Measurements from ENCODE around the gene FER. TPM values are rescaled to one million over a fixed set of nuclear protein-coding genes. Genes with fewer than 3 reads are reported as not detected.
"Not testable (repeated sequence)": the region's sequence is repeated elsewhere in the genome, so short reads cannot be mapped to it uniquely, and the experiment has no call there.

Gene FER
- total and polyA plus RNA-seq, 10 of the 15 experiments (the other 5 are each of a cell fraction or from before 2014, with no cell fraction given): 4.4 to 19.1 (median 9.6) TPM

GRCh38 chr5:108862211-108862610 is 114.5 kb downstream of the FER start:
- Histone ChIP-seq H3K4me3 (no peak overlapping the region), H4K20me1 (ENCODE audit: control insufficient read depth, insufficient read depth) (no peaks in the 10 kb centered on the region), H3K79me2 (ENCODE audit: control insufficient read depth, insufficient read depth, low read length) (no peaks in the 10 kb centered on the region), H3K4me1 (ENCODE audit: control insufficient read depth, insufficient read depth, low read length) (peaks cover 13% of the 10 kb centered on the region), H3K9ac (ENCODE audit: control insufficient read depth, insufficient read depth, low read length) (no peak overlapping the region), H3K9me3 (replicated peaks; ENCODE audit: control insufficient read depth, insufficient read depth, low read length) (no peaks in the 10 kb centered on the region; the same call in 1 of the 3 replicates), H2AFZ (ENCODE audit: control insufficient read depth, low read depth, low read length) (no peak overlapping the region), H3K4me2 (ENCODE audit: control insufficient read depth, insufficient read depth) (no peak overlapping the region), H3K36me3 (ENCODE audit: control insufficient read depth in 2 of 2, insufficient read depth in 2 of 2, low read length in 1 of 2) (no peaks in the 10 kb centered on the region), H3K27me3 (replicated peaks in 1 of 2; ENCODE audit: control insufficient read depth in 2 of 2, insufficient read depth in 2 of 2, low read length in 1 of 2) (no peaks in the 10 kb centered on the region), H3K27ac (ENCODE audit: control insufficient read depth, insufficient read depth) (no peak overlapping the region)
- ChIA-PET RAD21 (ENCODE audit: unreplicated experiment) (no interaction called here), POLR2A (interaction anchor here (0.6 kb wide), 1 partner anchor 52 kb away, joined by 3 read pairs; no protein-coding TSS in a partner anchor), CTCF (interaction anchor here (0.7 kb wide), 1 partner anchor 931 kb away, joined by 3 read pairs; no protein-coding TSS in a partner anchor), SMC1A (ENCODE audit: uncharacterized antibody, unreplicated experiment) (interaction anchor here (0.6 kb wide), 1 partner anchor 25 kb away, joined by 3 read pairs; no protein-coding TSS in a partner anchor)
- intact Hi-C loops (cut with micrococcal nuclease; ENCODE audit: unreplicated experiment): no loop called here
- in situ Hi-C loops (cut with MboI): no loop called here
- TF ChIP-seq POLR2AphosphoS5 (IDR thresholded peaks at IDR 0.05; ENCODE audit: low read length) (no peak), SPI1 (IDR thresholded peaks at IDR 0.05; ENCODE audit: borderline replicate concordance, insufficient read depth, low read depth, low read length) (no peak), ZNF622 (IDR thresholded peaks at IDR 0.05) (no peak), POLR2AphosphoS2 (IDR thresholded peaks at IDR 0.05; ENCODE audit: low read depth, low read length) (no peak), SMAD1 (IDR thresholded peaks at IDR 0.05; ENCODE audit: low read depth, partially characterized antibody) (no peak), MEF2A (IDR thresholded peaks at IDR 0.05; ENCODE audit: insufficient read depth, low read depth, low read length) (no peak), CREM (IDR thresholded peaks at IDR 0.05; ENCODE audit: low read depth) (no peak), IKZF2 (IDR thresholded peaks at IDR 0.05) (no peak), CEBPB (IDR thresholded peaks at IDR 0.05; ENCODE audit: borderline replicate concordance in 1 of 2, low read depth in 2 of 2, low read length in 2 of 2) (no peak), STAT1 (conservative IDR thresholded peaks at IDR 0.05) (no peak)
- TF ChIP-seq, protein P1, sequence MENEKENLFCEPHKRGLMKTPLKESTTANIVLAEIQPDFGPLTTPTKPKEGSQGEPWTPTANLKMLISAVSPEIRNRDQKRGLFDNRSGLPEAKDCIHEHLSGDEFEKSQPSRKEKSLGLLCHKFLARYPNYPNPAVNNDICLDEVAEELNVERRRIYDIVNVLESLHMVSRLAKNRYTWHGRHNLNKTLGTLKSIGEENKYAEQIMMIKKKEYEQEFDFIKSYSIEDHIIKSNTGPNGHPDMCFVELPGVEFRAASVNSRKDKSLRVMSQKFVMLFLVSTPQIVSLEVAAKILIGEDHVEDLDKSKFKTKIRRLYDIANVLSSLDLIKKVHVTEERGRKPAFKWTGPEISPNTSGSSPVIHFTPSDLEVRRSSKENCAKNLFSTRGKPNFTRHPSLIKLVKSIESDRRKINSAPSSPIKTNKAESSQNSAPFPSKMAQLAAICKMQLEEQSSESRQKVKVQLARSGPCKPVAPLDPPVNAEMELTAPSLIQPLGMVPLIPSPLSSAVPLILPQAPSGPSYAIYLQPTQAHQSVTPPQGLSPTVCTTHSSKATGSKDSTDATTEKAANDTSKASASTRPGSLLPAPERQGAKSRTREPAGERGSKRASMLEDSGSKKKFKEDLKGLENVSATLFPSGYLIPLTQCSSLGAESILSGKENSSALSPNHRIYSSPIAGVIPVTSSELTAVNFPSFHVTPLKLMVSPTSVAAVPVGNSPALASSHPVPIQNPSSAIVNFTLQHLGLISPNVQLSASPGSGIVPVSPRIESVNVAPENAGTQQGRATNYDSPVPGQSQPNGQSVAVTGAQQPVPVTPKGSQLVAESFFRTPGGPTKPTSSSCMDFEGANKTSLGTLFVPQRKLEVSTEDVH (IDR thresholded peaks at IDR 0.05; ENCODE audit: low read depth, partially characterized antibody): no peak
- DNase-seq (ENCODE audit: low read depth, low spot score): no peak
- BruUV-seq (replicated peaks): no TSS peak
- no peak for ATAC-seq
- no peak for FAIRE-seq

DNA sequence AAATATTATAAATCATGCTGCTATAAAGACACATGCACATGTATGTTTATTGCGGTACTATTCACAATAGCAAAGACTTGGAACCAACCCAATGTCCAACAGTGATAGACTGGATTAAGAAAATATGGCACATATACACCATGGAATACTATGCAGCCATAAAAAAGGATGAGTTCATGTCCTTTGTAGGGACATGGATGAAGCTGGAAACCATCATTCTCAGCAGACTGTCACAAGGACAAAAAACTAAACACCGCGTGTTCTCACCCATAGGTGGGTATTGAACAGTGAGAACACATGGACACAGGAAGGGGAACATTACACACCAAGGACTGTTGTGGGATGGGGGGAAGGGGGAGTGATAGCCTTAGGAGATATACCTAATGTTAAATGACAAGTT is 118.4 kb downstream of the FER start:
- H3K4me3 ChIP-seq; H3K4me2 ChIP-seq (ENCODE audit: control insufficient read depth, insufficient read depth); H3K79me2 ChIP-seq (ENCODE audit: control insufficient read depth, insufficient read depth, low read length); H3K27ac ChIP-seq (ENCODE audit: control insufficient read depth, insufficient read depth); ATAC-seq; H3K9ac ChIP-seq (ENCODE audit: control insufficient read depth, insufficient read depth, low read length); H3K4me1 ChIP-seq (ENCODE audit: control insufficient read depth, insufficient read depth, low read length); H3K36me3 ChIP-seq (ENCODE audit: control insufficient read depth in 2 of 2, insufficient read depth in 2 of 2, low read length in 1 of 2); H3K9me3 ChIP-seq (replicated peaks; ENCODE audit: control insufficient read depth, insufficient read depth, low read length); BruUV-seq (replicated peaks); H2AFZ ChIP-seq (ENCODE audit: control insufficient read depth, low read depth, low read length); intact Hi-C loops (cut with micrococcal nuclease; ENCODE audit: unreplicated experiment); RAD21 ChIA-PET (ENCODE audit: unreplicated experiment); H3K27me3 ChIP-seq (replicated peaks in 1 of 2; ENCODE audit: control insufficient read depth in 2 of 2, insufficient read depth in 2 of 2, low read length in 1 of 2); CTCF ChIA-PET; FAIRE-seq; in situ Hi-C loops (cut with MboI); H4K20me1 ChIP-seq (ENCODE audit: control insufficient read depth, insufficient read depth); POLR2A ChIA-PET; DNase-seq (ENCODE audit: low read depth, low spot score): not testable (repeated sequence)
- WGBS (ENCODE audit: insufficient coverage, insufficient replicate concordance, low lambda C conversion rate, missing lambda C conversion rate): 98% methylated on average over 3 of the region's 3 CpGs
- SMC1A ChIA-PET (ENCODE audit: uncharacterized antibody, unreplicated experiment): interaction anchor here (0.7 kb wide), 1 partner anchor 53 kb away, joined by 3 read pairs; no protein-coding TSS in a partner anchor
